Neural cell (in vitro differentiated cells): Measurements from ENCODE around the gene NIPSNAP3A. TPM values are rescaled to one million over a fixed set of nuclear protein-coding genes. Genes with fewer than 3 reads are reported as not detected.

Experiments used
- H2AFZ ChIP-seq: fragments of 200-600, 300-800 bp; sonication (generic), shearing (Covaris generic); 2 replicates; pipeline ENCODE4 v1.6.0; 2014; ENCODE audit warnings: low read depth, mild to moderate bottlenecking, antibody characterized with exemption, low read length, moderate library complexity
- H3F3A ChIP-seq: fragments of 200-600 bp; shearing (Covaris generic); 2 replicates; pipeline ENCODE4 v1.6.1; 2016; ENCODE audit warnings: mild to moderate bottlenecking, moderate library complexity, mixed read lengths, antibody characterized with exemption, low read length; ENCODE audit not compliant: insufficient read depth, poor library complexity, severe bottlenecking
- H3K27ac ChIP-seq: fragments of 200-600, 300-800 bp; sonication (generic), shearing (Covaris generic); 2 replicates; pipeline ENCODE4 v1.5.1; 2014; ENCODE audit warnings: mild to moderate bottlenecking, low read length, moderate library complexity
- H3K27me3 ChIP-seq: fragments of 300-800, 200-600 bp; sonication (generic), shearing (Covaris generic); 2 replicates; pipeline ENCODE4 v1.6.0; 2014; ENCODE audit warnings: mild to moderate bottlenecking, low read depth, low read length, moderate library complexity; ENCODE audit not compliant: insufficient read depth
- H3K36me3 ChIP-seq: fragments of 300-800, 200-600 bp; sonication (generic), shearing (Covaris generic); 2 replicates; pipeline ENCODE4 v1.5.1; 2014; ENCODE audit warnings: mild to moderate bottlenecking, antibody characterized with exemption, low read length, moderate library complexity; ENCODE audit not compliant: insufficient read depth
- H3K4me2 ChIP-seq: fragments of 300-800, 200-600 bp; sonication (generic), shearing (Covaris generic); 2 replicates; pipeline ENCODE4 v1.6.0; 2014; ENCODE audit warnings: mild to moderate bottlenecking, low read length
- H3K4me3 ChIP-seq: fragments of 300-800, 200-600 bp; sonication (generic), shearing (Covaris generic); 2 replicates; pipeline ENCODE4 v1.5.1; 2014; ENCODE audit warnings: mild to moderate bottlenecking, low read length, moderate library complexity
- H3K79me2 ChIP-seq: fragments of 200-600 bp; shearing (Covaris generic); replicated peaks from 2 replicates; pipeline ENCODE4 v1.6.0; 2014; ENCODE audit warnings: mild to moderate bottlenecking, low read length, moderate library complexity; ENCODE audit not compliant: insufficient read depth
- H3K9ac ChIP-seq: fragments of 300-800, 200-600 bp; sonication (generic), shearing (Covaris generic); 2 replicates; pipeline ENCODE4 v1.6.1; 2016; ENCODE audit warnings: mild to moderate bottlenecking, low read length, mixed read lengths
- H3K9me2 ChIP-seq: fragments of 200-600 bp; shearing (Covaris generic); 2 replicates; pipeline ENCODE4 v1.6.1; 2016; ENCODE audit warnings: mild to moderate bottlenecking, low read length, mixed read lengths; ENCODE audit not compliant: insufficient read depth
- H3K9me3 ChIP-seq: fragments of 200-600, 300-800 bp; sonication (generic), shearing (Covaris generic); 2 replicates; pipeline ENCODE4 v1.6.1; 2016; ENCODE audit warnings: mild to moderate bottlenecking, mixed run types, low read length, moderate library complexity, mixed read lengths
- H4K20me1 ChIP-seq: fragments of 200-600 bp; shearing (Covaris generic); 2 replicates; pipeline ENCODE4 v1.6.1; 2016; ENCODE audit warnings: mild to moderate bottlenecking, mixed run types; ENCODE audit not compliant: insufficient read depth
- CTCF ChIP-seq: fragments of 450-650 bp; IDR thresholded peaks from 2 replicates; pipeline ENCODE4 v1.5.1; 2014; ENCODE audit warnings: antibody characterized with exemption, mild to moderate bottlenecking, moderate library complexity; ENCODE audit not compliant: poor library complexity, severe bottlenecking
- EP300 ChIP-seq: fragments of 450-650 bp; conservative IDR thresholded peaks from 2 replicates; pipeline ENCODE4 v1.6.1; 2014; ENCODE audit warnings: antibody characterized with exemption, mild to moderate bottlenecking, moderate library complexity; ENCODE audit not compliant: poor library complexity, severe bottlenecking
- EZH2 ChIP-seq: fragments of 200-600, 300-800 bp; shearing (Covaris generic), sonication (generic); IDR thresholded peaks from 2 replicates; pipeline ENCODE4 v1.6.1; 2014; ENCODE audit warnings: antibody characterized with exemption, low read length, borderline replicate concordance, mild to moderate bottlenecking; ENCODE audit not compliant: insufficient read depth, poor library complexity, severe bottlenecking
- MXI1 ChIP-seq: fragments of 450-650 bp; conservative IDR thresholded peaks from 2 replicates; pipeline ENCODE4 v1.6.1; 2014; ENCODE audit warnings: antibody characterized with exemption, mild to moderate bottlenecking; ENCODE audit not compliant: poor library complexity, severe bottlenecking
- POLR2AphosphoS5 ChIP-seq: IDR thresholded peaks from 2 replicates; pipeline ENCODE4 v1.6.1; 2012
- RAD21 ChIP-seq: fragments of 450-650 bp; conservative IDR thresholded peaks from 2 replicates; pipeline ENCODE4 v1.6.1; 2014; ENCODE audit warnings: antibody characterized with exemption, mild to moderate bottlenecking, moderate library complexity
- SMC3 ChIP-seq: fragments of 450-650 bp; conservative IDR thresholded peaks from 2 replicates; pipeline ENCODE4 v1.6.1; 2014; ENCODE audit warnings: antibody characterized with exemption, mild to moderate bottlenecking, moderate library complexity; ENCODE audit not compliant: poor library complexity
- TAF1 ChIP-seq: IDR thresholded peaks from 2 replicates; pipeline ENCODE4 v1.6.1; 2012; ENCODE audit warnings: low read depth
- polyA plus RNA-seq: library from polyadenylated mRNA; depleted of rRNA; stranded (reverse); fragments of >200 nt; gene quantifications from 2 replicates; pipeline ENCODE4 v1.2.3, GENCODE V29; 2014
- TF ChIP-seq, protein P1 (sequence below): IDR thresholded peaks from 2 replicates; pipeline ENCODE4 v1.6.1; 2012; ENCODE audit warnings: borderline replicate concordance

Gene NIPSNAP3A
- polyA plus RNA-seq, 1 donor from 2014 or later, result 51.9 TPM

DNA sequence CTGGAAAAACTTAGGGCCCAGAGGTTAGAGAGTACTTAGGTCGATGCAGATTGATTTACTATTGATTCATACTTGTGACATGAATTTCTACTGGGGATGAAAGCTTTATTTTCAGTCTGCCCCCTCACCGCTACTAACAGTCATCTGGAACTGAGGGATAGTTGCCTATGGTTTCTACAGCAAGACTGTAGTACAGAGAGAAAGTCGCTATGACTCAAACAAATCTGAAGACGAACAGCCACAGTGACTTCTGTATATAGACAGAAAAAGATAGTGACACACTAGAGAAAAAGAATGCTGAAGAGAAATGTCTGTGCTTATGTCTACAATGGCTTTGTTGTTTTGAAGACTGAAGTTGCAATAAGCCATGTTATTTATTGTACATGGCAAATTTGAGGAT is 35.9 kb upstream of the NIPSNAP3A start:
- H3K9me3 ChIP-seq, result no peaks in the 10 kb centered on the region
- TF ChIP-seq EP300, result no peak
- no peak for TF ChIP-seq POLR2AphosphoS5
- TF ChIP-seq RAD21, result no peak
- TF ChIP-seq CTCF, result no peak
- TF ChIP-seq, protein P1, sequence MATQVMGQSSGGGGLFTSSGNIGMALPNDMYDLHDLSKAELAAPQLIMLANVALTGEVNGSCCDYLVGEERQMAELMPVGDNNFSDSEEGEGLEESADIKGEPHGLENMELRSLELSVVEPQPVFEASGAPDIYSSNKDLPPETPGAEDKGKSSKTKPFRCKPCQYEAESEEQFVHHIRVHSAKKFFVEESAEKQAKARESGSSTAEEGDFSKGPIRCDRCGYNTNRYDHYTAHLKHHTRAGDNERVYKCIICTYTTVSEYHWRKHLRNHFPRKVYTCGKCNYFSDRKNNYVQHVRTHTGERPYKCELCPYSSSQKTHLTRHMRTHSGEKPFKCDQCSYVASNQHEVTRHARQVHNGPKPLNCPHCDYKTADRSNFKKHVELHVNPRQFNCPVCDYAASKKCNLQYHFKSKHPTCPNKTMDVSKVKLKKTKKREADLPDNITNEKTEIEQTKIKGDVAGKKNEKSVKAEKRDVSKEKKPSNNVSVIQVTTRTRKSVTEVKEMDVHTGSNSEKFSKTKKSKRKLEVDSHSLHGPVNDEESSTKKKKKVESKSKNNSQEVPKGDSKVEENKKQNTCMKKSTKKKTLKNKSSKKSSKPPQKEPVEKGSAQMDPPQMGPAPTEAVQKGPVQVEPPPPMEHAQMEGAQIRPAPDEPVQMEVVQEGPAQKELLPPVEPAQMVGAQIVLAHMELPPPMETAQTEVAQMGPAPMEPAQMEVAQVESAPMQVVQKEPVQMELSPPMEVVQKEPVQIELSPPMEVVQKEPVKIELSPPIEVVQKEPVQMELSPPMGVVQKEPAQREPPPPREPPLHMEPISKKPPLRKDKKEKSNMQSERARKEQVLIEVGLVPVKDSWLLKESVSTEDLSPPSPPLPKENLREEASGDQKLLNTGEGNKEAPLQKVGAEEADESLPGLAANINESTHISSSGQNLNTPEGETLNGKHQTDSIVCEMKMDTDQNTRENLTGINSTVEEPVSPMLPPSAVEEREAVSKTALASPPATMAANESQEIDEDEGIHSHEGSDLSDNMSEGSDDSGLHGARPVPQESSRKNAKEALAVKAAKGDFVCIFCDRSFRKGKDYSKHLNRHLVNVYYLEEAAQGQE, result no peak
- no peak for TF ChIP-seq MXI1
- no peak for TF ChIP-seq SMC3
- TF ChIP-seq EZH2, result no peak
- no peak for TF ChIP-seq TAF1
- no peaks in the 10 kb centered on the region for H3F3A ChIP-seq
- H3K27ac ChIP-seq, result no peak overlapping the region
- no peak overlapping the region for H3K9ac ChIP-seq
- H3K9me2 ChIP-seq, result no peaks in the 10 kb centered on the region
- H3K4me3 ChIP-seq, result no peak overlapping the region
- H3K79me2 ChIP-seq, result no peaks in the 10 kb centered on the region
- H4K20me1 ChIP-seq, result no peaks in the 10 kb centered on the region
- no peaks in the 10 kb centered on the region for H3K36me3 ChIP-seq
- no peak overlapping the region for H2AFZ ChIP-seq
- no peak overlapping the region for H3K4me2 ChIP-seq
- H3K27me3 ChIP-seq, result no peaks in the 10 kb centered on the region

DNA sequence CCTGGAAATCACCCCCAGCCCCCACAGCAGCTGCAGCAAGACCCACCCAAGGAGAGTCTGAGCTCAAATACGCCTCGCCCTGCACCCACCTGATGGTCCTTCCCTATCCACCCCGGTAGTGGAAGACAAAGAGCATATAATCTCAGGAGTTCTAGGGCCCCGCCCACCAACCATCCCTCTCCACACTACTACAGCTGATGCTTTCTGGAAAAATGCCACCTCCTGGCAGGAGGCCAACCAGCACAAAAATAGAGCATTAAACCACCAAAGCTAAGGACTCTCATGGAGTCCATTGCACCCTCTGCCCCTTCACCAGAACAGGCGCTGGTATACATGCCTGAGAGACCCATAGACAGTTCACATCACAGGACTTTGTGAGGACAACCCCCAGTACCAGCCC is 22.5 kb upstream of the NIPSNAP3A start:
- Histone ChIP-seq H3K79me2 (no peaks in the 10 kb centered on the region), H4K20me1 (no peaks in the 10 kb centered on the region), H3K9me2 (no peaks in the 10 kb centered on the region), H3K36me3 (no peaks in the 10 kb centered on the region), H2AFZ (no peak overlapping the region), H3K9ac (no peak overlapping the region), H3K9me3 (no peaks in the 10 kb centered on the region), H3F3A (no peaks in the 10 kb centered on the region), H3K27me3 (no peaks in the 10 kb centered on the region), H3K27ac (no peak overlapping the region), H3K4me3 (no peak overlapping the region), H3K4me2 (no peak overlapping the region)
- TF ChIP-seq RAD21 (no peak), EP300 (no peak), POLR2AphosphoS5 (no peak), SMC3 (no peak)

GRCh38 chr9:104738452-104738851 is 9.0 kb upstream of the NIPSNAP3A start:
- no peaks in the 10 kb centered on the region for H3K36me3 ChIP-seq

More at GRCh38 chr9:104738452-104738851, 9.0 kb upstream of the NIPSNAP3A start:
- no peak overlapping the region for H3K4me3 ChIP-seq
- H3K9me2 ChIP-seq, result no peaks in the 10 kb centered on the region
- H3K79me2 ChIP-seq, result no peaks in the 10 kb centered on the region
- no peaks in the 10 kb centered on the region for H3K27me3 ChIP-seq
- no peak overlapping the region for H3K9ac ChIP-seq
- TF ChIP-seq EZH2 (no peak), RAD21 (no peak), POLR2AphosphoS5 (no peak), TAF1 (no peak), CTCF (no peak), SMC3 (no peak), EP300 (no peak), MXI1 (no peak)
- TF ChIP-seq, protein P1, result no peak
- no peaks in the 10 kb centered on the region for H3F3A ChIP-seq
- H4K20me1 ChIP-seq, result no peaks in the 10 kb centered on the region
- no peak overlapping the region for H3K4me2 ChIP-seq
- H3K27ac ChIP-seq, result no peak overlapping the region
- no peak overlapping the region for H2AFZ ChIP-seq
- no peaks in the 10 kb centered on the region for H3K9me3 ChIP-seq
